AG04450 (cell line): ENCODE measurements around the gene POLD3. TPM values are rescaled to one million over a fixed set of nuclear protein-coding genes. Genes with fewer than 3 reads are reported as not detected.

Experiments used
- CTCF ChIA-PET: fragments of 300-600, 350-600 bp; formaldehyde crosslinking; extraction: SDS; loops from one replicate; lab custom pipeline; 2022; ENCODE audit warnings: antibody characterized with exemption, inconsistent platforms; lab: Charles Lee
- POLR2A ChIA-PET: fragments of 350-600 bp; formaldehyde crosslinking; extraction: SDS; loops from one replicate; lab custom pipeline; 2021; ENCODE audit warnings: antibody characterized with exemption, inconsistent platforms; lab: Yijun Ruan, JAX
- DNase-seq: peaks from one replicate; pipeline ENCODE4 v3.0.0-alpha.2; 2011; ENCODE audit warnings: low read depth, low spot score
- H3K27ac ChIP-seq: one replicate; pipeline ENCODE4 v1.5.1; 2012; ENCODE audit warnings: low read depth, low read length, control low read depth
- H3K27me3 ChIP-seq: one replicate; pipeline ENCODE4 v1.6.0; 2012; ENCODE audit warnings: low read length; ENCODE audit not compliant: control insufficient read depth, insufficient read depth
- H3K4me3 ChIP-seq: 2 replicates; pipeline ENCODE4 v1.5.1; 2011; ENCODE audit warnings: mild to moderate bottlenecking, low read depth, low read length, control low read depth
- H3K9me3 ChIP-seq: 2 replicates; pipeline ENCODE4 v1.5.1; 2012; ENCODE audit warnings: low read length; ENCODE audit not compliant: control insufficient read depth, insufficient read depth
- polyA plus RNA-seq: library from polyadenylated mRNA; depleted of rRNA; stranded (reverse); fragments of >200 nt; gene quantifications from 2 replicates; pipeline ENCODE4 v1.2.3, GENCODE V29; 2011
- TF ChIP-seq, protein P1 (sequence below): IDR thresholded peaks from 2 replicates; pipeline ENCODE4 v1.5.1; 2011; ENCODE audit warnings: low read depth, low read length, control low read depth, inconsistent platforms

POLD3 gene
- polyA plus RNA-seq, 1 experiment, result 14.8 TPM

GRCh38 chr11:74551754-74552145 lies 40.6 kb upstream of the POLD3 start:
- TF ChIP-seq, protein P1, sequence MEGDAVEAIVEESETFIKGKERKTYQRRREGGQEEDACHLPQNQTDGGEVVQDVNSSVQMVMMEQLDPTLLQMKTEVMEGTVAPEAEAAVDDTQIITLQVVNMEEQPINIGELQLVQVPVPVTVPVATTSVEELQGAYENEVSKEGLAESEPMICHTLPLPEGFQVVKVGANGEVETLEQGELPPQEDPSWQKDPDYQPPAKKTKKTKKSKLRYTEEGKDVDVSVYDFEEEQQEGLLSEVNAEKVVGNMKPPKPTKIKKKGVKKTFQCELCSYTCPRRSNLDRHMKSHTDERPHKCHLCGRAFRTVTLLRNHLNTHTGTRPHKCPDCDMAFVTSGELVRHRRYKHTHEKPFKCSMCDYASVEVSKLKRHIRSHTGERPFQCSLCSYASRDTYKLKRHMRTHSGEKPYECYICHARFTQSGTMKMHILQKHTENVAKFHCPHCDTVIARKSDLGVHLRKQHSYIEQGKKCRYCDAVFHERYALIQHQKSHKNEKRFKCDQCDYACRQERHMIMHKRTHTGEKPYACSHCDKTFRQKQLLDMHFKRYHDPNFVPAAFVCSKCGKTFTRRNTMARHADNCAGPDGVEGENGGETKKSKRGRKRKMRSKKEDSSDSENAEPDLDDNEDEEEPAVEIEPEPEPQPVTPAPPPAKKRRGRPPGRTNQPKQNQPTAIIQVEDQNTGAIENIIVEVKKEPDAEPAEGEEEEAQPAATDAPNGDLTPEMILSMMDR, result no peak
- Histone ChIP-seq H3K27ac (no peak overlapping the region), H3K27me3 (peaks cover 21% of the 10 kb centered on the region), H3K4me3 (no peak overlapping the region), H3K9me3 (no peaks in the 10 kb centered on the region)
- ChIA-PET CTCF (no interaction called here), POLR2A (no interaction called here)
- no peak for DNase-seq

DNA sequence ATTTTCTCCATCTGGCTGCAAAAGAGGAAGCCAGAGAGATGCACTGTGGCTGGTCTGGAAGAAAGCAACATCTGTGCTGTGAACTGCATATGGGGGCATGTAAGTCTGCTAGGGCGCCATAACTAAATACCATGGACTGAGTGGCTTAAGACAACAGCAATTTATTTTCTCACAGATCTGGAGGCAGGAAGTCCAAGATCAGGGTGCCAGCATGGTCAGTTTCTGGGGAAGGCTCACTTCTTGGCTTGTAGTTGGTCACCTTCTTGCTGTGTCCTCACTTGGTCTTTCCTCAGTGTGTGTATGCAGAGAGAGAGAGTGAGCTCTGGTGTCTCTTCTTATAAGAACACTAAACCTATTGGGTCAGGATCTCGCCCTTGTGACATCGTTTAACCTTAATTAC lies 34.9 kb upstream of the POLD3 start:
- H3K4me3 ChIP-seq, result no peak overlapping the region
- ChIA-PET CTCF (interaction anchor here (1.8 kb wide), 1 partner anchor 104 kb away, joined by 6 read pairs; no protein-coding TSS in a partner anchor), POLR2A (no interaction called here)
- no peak for DNase-seq
- no peak overlapping the region for H3K27ac ChIP-seq
- H3K9me3 ChIP-seq, result no peaks in the 10 kb centered on the region
- peaks cover 6% of the 10 kb centered on the region for H3K27me3 ChIP-seq
- TF ChIP-seq, protein P1, result no peak

DNA sequence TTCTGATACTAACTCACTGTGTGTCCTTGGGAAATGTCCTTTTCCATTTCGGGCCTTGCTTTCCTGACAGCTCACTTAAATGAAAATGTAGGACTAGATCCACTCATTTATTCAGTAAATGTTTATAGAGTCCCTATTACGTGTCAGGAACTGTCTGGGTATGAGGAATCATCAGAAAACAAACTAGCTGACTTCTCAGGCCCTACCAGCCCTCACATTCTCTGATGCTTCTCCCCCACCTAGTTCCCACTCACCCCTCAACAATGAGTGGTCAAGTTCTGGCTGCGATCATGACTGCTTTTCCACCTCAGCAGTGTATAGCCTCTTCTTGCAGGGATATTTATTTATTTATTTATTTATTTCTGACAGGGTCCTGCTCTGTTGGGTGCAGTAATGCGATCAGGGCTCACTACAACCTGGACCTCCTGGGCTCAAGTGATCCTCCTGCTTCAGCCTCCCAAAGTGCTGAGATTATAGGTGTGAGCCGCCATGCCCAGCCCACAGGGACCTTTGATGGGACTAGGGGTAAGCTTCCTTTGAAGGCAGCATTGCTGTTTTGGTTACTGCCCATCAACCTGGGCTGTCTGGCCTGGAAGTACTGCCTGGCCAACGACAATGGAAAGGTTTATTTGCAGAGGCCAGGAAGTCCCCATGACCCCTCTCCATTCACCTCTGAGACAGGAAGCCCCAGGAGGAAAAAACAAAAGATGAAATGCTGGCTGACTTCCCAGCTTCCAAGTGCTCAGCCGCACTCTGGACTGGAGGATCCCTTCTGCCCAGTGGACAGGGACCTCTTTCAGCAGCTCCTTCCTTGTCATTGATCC lies 33.1 kb upstream of the POLD3 start:
- H3K9me3 ChIP-seq, result no peaks in the 10 kb centered on the region
- TF ChIP-seq, protein P1, result no peak
- DNase-seq, result no peak
- CTCF ChIA-PET, result interaction anchor here (0.9 to 2.6 kb wide), 3 partner anchors 12 to 106 kb away, joined by 3 to 11 read pairs (median 6); no protein-coding TSS in a partner anchor
- POLR2A ChIA-PET, result interaction anchor here (0.6 to 1.1 kb wide), 2 partner anchors 11 to 66 kb away, joined by 3 to 4 read pairs; no protein-coding TSS in a partner anchor
- no peak overlapping the region for H3K4me3 ChIP-seq
- H3K27ac ChIP-seq, result no peak overlapping the region
- H3K27me3 ChIP-seq, result peaks cover 4% of the 10 kb centered on the region

GRCh38 chr11:74559934-74560309 lies 32.5 kb upstream of the POLD3 start:
- ChIA-PET CTCF (interaction anchor here (0.9 to 2.6 kb wide), 2 partner anchors 11 to 106 kb away, joined by 3 to 11 read pairs; no protein-coding TSS in a partner anchor), POLR2A (interaction anchor here (0.6 to 1.1 kb wide), 2 partner anchors 10 to 67 kb away, joined by 3 to 4 read pairs; no protein-coding TSS in a partner anchor)
- DNase-seq, result no peak
- Histone ChIP-seq H3K4me3 (no peak overlapping the region), H3K9me3 (no peaks in the 10 kb centered on the region), H3K27ac (no peak overlapping the region), H3K27me3 (peaks cover 4% of the 10 kb centered on the region)
- TF ChIP-seq, protein P1, result no peak
